Pancreas (tissue), 10 donors: ENCODE data around the gene SESN2. TPM values are rescaled to one million over a fixed set of nuclear protein-coding genes. Genes with fewer than 3 reads are reported as not detected.

Experiments used
- ATAC-seq, 4 donors: fragments of 200-7000 bp; cut with Tn5 transposase; one replicate each; pipeline versions ENCODE4 v1.8.0 to v1.9.1; 2020; ENCODE audit warnings: mild to moderate bottlenecking in 4 of 4, moderate library complexity in 4 of 4
- DNase-seq, 6 donors: peaks; one replicate each; pipeline ENCODE4 v3.0.0-alpha.2; 2020
- FAIRE-seq: peaks from 2 replicates; lab custom pipeline; 2012; peaks lifted over from hg19 to GRCh38; lab: Jason Lieb, UNC
- H3K27ac ChIP-seq, 4 donors: fragments of 200-600 bp; sonication (generic); 1 replicate in 3 of 4; 2 replicates in 1 of 4; pipeline versions ENCODE4 v1.5.0 to v1.8.0; 2020
- H3K27me3 ChIP-seq, 4 donors: fragments of 200-600 bp; one replicate each; pipeline ENCODE4 v1.8.0; 2021
- H3K36me3 ChIP-seq, 3 donors: fragments of 200-600 bp; sonication (generic) in 1 of 3; one replicate each; pipeline versions ENCODE4 v1.5.0 to v1.8.0; 2020 to 2021
- H3K4me1 ChIP-seq, 3 donors: fragments of 200-600 bp; one replicate each; pipeline ENCODE4 v1.8.0; 2021
- H3K4me3 ChIP-seq, 4 donors: fragments of 200-600 bp; sonication (generic) in 2 of 4; one replicate each; pipeline versions ENCODE4 v1.5.0 to v1.8.0; 2020 to 2021
- H3K9me3 ChIP-seq, 4 donors: fragments of 200-600 bp; one replicate each; pipeline ENCODE4 v1.8.0; 2021
- CTCF ChIP-seq, 4 donors: fragments of 200-600 bp; sonication (generic) in 3 of 4; IDR thresholded peaks; one replicate each; pipeline versions ENCODE4 v1.5.0 to v1.8.0; 2021; ENCODE audit warnings: antibody characterized with exemption in 4 of 4
- WGBS, 2 donors: extraction: QIAGEN DNeasy Blood & Tissue Kit; methylation state at CpG; one replicate each; pipeline ENCODE4 v1.1.7; 2013; 5-methylcytosine and 5-hydroxymethylcytosine counted together
- intact Hi-C, 3 donors: fragments of 100-400 bp; cut with DNase I; formaldehyde crosslinking; loops; one replicate each; pipeline versions ENCODE4 v1.11.1 to v1.14.2; 2022
- polyA plus RNA-seq, 2 donors: library from polyadenylated mRNA; stranded (reverse); fragments of 200-250 nt; gene quantifications; one replicate each; pipeline ENCODE4 v1.2.3, GENCODE V29; 2013
- total RNA-seq, 6 donors: library from RNA; stranded (reverse); fragmentation: NEBNext Ultra II Directional in 4 of 6; extraction: Animal tissue kit (Norgen Biotek cat#: 25700) in 4 of 6; gene quantifications; one replicate each; pipeline versions ENCODE4 v1.2.1 to v1.2.4, GENCODE V29; 2021 to 2023
- donor health status: healthy with polysubstance abuse.
- donor health status: DM: no; HTN: no; CAD: no; lungs with moderate emphysema.
- donor health status: DM: no; HTN: no; CAD: no.
- donor health status: control.
- donor health status: control.
- donor health status: Bipolar disorder and iron deficiency.
- donor health status: DM: yes; HTN: yes; CAD: no.
- donor health status: DM: no; HTN: no; CAD: no.
- donor health status: DM: no; HTN: no; CAD: no.
- donor health status: DM: yes; HTN: yes; CAD: no.

SESN2 gene
- total and polyA plus RNA-seq, 8 donors: 4.0 to 38.3 (median 7.3) TPM

GRCh38 chr1:28308750-28309149 is 49.4 kb downstream of the SESN2 start:
- WGBS, 2 donors: 90 to 94% methylated on average over 3 of the region's 3 CpGs
- ATAC-seq (no peak), FAIRE-seq (no peak), DNase-seq (no peak)
- intact Hi-C loops: no loop called here
- no peaks in the 10 kb centered on the region for H3K36me3 ChIP-seq
- H3K4me3 ChIP-seq: no peak overlapping the region
- no peak for TF ChIP-seq CTCF (IDR thresholded peaks at IDR 0.05)
- peaks cover 5% of the 10 kb centered on the region in 3 donors for H3K4me1 ChIP-seq
- H3K27ac ChIP-seq: no peak overlapping the region
- H3K27me3 ChIP-seq: no peaks in the 10 kb centered on the region
- H3K9me3 ChIP-seq: no peaks in the 10 kb centered on the region

- no peak for FAIRE-seq
Measured at GRCh38 chr1:28309702-28310101, 50.4 kb downstream of the SESN2 start.

DNA sequence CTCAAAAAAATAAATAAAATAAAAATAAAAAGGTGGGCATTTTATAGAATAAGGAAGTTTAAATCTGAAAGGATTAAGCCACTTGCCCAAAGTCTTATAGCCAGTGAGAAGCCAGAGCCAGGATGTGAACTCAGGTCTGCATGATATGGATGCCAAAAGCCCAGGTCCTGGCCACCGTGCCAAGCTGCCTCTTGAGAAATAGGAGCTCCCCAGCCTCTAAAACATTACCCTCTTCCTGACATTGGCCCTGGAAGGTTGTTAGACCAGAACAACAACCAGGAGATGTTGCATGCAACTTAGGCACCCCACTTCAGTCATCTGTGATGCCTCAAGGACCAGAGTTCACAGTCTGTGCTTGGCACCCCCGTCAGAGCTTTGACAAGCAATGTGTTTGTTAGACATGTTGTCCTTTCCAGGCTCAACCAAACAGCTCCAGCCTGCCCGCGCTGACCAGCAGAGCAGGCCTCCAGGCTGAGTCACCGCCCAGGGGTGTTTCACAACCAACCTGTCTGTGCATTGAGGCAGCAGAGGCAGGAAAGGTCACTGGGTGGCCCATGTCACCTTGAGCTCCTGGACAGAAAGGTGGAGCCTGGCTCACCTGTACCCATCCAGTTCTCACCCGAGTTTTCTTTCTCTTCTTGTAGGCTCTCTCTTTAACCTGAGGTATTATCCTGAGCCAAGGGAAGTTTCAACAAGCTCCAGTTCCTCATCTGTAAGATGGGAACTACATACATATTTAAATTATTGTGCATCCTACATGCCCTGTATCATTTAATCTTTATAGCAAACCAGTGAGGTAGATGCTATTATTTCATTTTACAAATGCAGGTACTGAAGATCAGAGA is 54.6 kb downstream of the SESN2 start:
- no peak for TF ChIP-seq CTCF (IDR thresholded peaks at IDR 0.05)
- Histone ChIP-seq H3K27me3 (no peaks in the 10 kb centered on the region), H3K4me3 (no peak overlapping the region), H3K4me1 (peaks cover 11 to 28% (median 28%) of the 10 kb centered on the region in 3 donors), H3K9me3 (no peaks in the 10 kb centered on the region), H3K27ac (peak overlapping the region; percentile 24 to 89 (median 72)), H3K36me3 (no peaks in the 10 kb centered on the region)
- no peak for FAIRE-seq
- ATAC-seq: peak; percentile 89 to 95 (median 95)
- peak; percentile 76 to 90 (median 86) for DNase-seq
- intact Hi-C loops: no loop called here
- 14 to 21% methylated on average over 6 of the region's 6 CpGs for WGBS, 2 donors

More at GRCh38 chr1:28309702-28310101, 50.4 kb downstream of the SESN2 start:
- WGBS, 2 donors: 80 to 86% methylated on average over 2 of the region's 2 CpGs
- no peak overlapping the region for H3K27ac ChIP-seq
- no peak overlapping the region for H3K4me3 ChIP-seq
- ATAC-seq: no peak
- intact Hi-C loops: no loop called here
- no peak for DNase-seq
- H3K4me1 ChIP-seq: peaks cover 11 to 15% (median 15%) of the 10 kb centered on the region in 3 donors
- no peaks in the 10 kb centered on the region for H3K36me3 ChIP-seq
- H3K9me3 ChIP-seq: no peaks in the 10 kb centered on the region
- no peak for TF ChIP-seq CTCF (IDR thresholded peaks at IDR 0.05)
- no peaks in the 10 kb centered on the region for H3K27me3 ChIP-seq

- WGBS, 2 donors: 91 to 93% methylated on average over 8 of the region's 8 CpGs
- peak overlapping the region in 3 of 4 donors; percentile 24 to 89 (median 80) for H3K27ac ChIP-seq
- ATAC-seq: peak in 2 of 4 donors; percentile 3 to 6
- H3K36me3 ChIP-seq: no peaks in the 10 kb centered on the region
- H3K4me1 ChIP-seq: peaks cover 11 to 28% (median 28%) of the 10 kb centered on the region in 3 donors
- TF ChIP-seq CTCF (IDR thresholded peaks at IDR 0.05): no peak
- H3K4me3 ChIP-seq: no peak overlapping the region
- H3K9me3 ChIP-seq: no peaks in the 10 kb centered on the region
- no peak for DNase-seq
- FAIRE-seq: no peak
- no peaks in the 10 kb centered on the region for H3K27me3 ChIP-seq
- intact Hi-C loops: no loop called here
Measured at GRCh38 chr1:28314547-28314941, 55.2 kb downstream of the SESN2 start.

GRCh38 chr1:28317014-28317413 is 57.7 kb downstream of the SESN2 start:
- Histone ChIP-seq H3K4me3 (no peak overlapping the region), H3K27me3 (no peaks in the 10 kb centered on the region), H3K9me3 (no peaks in the 10 kb centered on the region), H3K27ac (no peak overlapping the region), H3K4me1 (peaks cover 11 to 35% (median 28%) of the 10 kb centered on the region in 3 donors), H3K36me3 (no peaks in the 10 kb centered on the region)
- TF ChIP-seq CTCF (IDR thresholded peaks at IDR 0.05): no peak
- FAIRE-seq (no peak), ATAC-seq (no peak), DNase-seq (no peak)
- 80 to 82% methylated on average over 7 of the region's 7 CpGs for WGBS, 2 donors
- intact Hi-C loops: no loop called here
